Bronchial epithelial cell (primary cell): ENCODE results near the gene SDCCAG8. TPM values are rescaled to one million over a fixed set of nuclear protein-coding genes. Genes with fewer than 3 reads are reported as not detected.

Experiments
- DNase-seq: peaks from one replicate; pipeline ENCODE4 v3.0.0-alpha.2; 2010; ENCODE audit warnings: low read depth
- FAIRE-seq: peaks from 2 replicates; lab custom pipeline; 2011; peaks lifted over from hg19 to GRCh38; lab: Jason Lieb, UNC
- H3K27me3 ChIP-seq: 2 replicates; pipeline ENCODE4 v1.5.1; 2011; ENCODE audit warnings: low read length; ENCODE audit not compliant: control insufficient read depth, insufficient read depth
- H3K36me3 ChIP-seq: 2 replicates; pipeline ENCODE4 v1.5.1; 2011; ENCODE audit warnings: low read length; ENCODE audit not compliant: control insufficient read depth, insufficient read depth
- H3K4me3 ChIP-seq: 2 replicates; pipeline ENCODE4 v1.5.1; 2011; ENCODE audit warnings: mild to moderate bottlenecking, low read depth, low read length, control low read depth
- CTCF ChIP-seq: IDR thresholded peaks from 2 replicates; pipeline ENCODE4 v1.5.1; 2011; ENCODE audit warnings: mild to moderate bottlenecking, moderate library complexity, low read length, control low read depth, inconsistent platforms; ENCODE audit not compliant: insufficient read depth, severe bottlenecking
- total RNA-seq: library from RNA; depleted of rRNA; stranded (reverse); fragments of >200 nt; gene quantifications from 2 replicates; pipeline ENCODE4 v1.2.1, GENCODE V29; 2014

SDCCAG8 gene
- total RNA-seq, 1 donor from 2014 or later: 32.4 TPM

- DNase-seq: no peak
- Histone ChIP-seq H3K4me3 (no peak overlapping the region), H3K36me3 (no peaks in the 10 kb centered on the region), H3K27me3 (no peaks in the 10 kb centered on the region)
- no peak for FAIRE-seq
- no peak for TF ChIP-seq CTCF
Observed at GRCh38 chr1:243462929-243463697, 207.3 kb downstream of the SDCCAG8 start.

DNA sequence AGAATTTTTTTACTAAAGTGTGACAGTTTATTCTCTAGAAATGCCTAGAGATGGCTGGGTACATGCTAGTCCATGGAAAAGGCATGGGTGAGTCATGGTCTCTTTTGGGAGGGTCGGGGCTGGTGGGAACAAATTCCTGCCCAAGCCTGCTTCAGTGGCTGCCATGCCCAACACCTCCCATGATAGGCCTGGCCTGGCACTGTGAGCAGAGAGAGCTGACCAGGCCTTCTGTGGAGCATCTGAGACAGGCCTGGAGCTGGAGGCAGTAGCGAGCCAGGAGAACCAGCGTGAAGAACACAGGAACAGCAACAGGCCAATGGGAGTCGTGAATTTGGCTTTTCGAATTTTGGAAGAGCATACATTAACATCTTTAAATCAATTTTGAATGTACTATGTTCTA lies 209.2 kb downstream of the SDCCAG8 start:
- H3K36me3 ChIP-seq: no peaks in the 10 kb centered on the region
- no peaks in the 10 kb centered on the region for H3K27me3 ChIP-seq
- FAIRE-seq (no peak), DNase-seq (no peak)
- no peak for TF ChIP-seq CTCF
- no peak overlapping the region for H3K4me3 ChIP-seq

- no peaks in the 10 kb centered on the region for H3K36me3 ChIP-seq
- TF ChIP-seq CTCF: no peak
- H3K27me3 ChIP-seq: no peaks in the 10 kb centered on the region
- DNase-seq: no peak
- H3K4me3 ChIP-seq: no peak overlapping the region
- no peak for FAIRE-seq
Observed at GRCh38 chr1:243465738-243466137, 209.9 kb downstream of the SDCCAG8 start.

GRCh38 chr1:243469497-243469896 lies 213.7 kb downstream of the SDCCAG8 start:
- no peak for TF ChIP-seq CTCF
- no peak for FAIRE-seq
- no peaks in the 10 kb centered on the region for H3K36me3 ChIP-seq
- no peak overlapping the region for H3K4me3 ChIP-seq
- no peaks in the 10 kb centered on the region for H3K27me3 ChIP-seq
- DNase-seq: no peak

- no peaks in the 10 kb centered on the region for H3K27me3 ChIP-seq
- DNase-seq (no peak), FAIRE-seq (no peak)
- no peaks in the 10 kb centered on the region for H3K36me3 ChIP-seq
- TF ChIP-seq CTCF: no peak
- H3K4me3 ChIP-seq: no peak overlapping the region
Observed at GRCh38 chr1:243470502-243470901, 214.7 kb downstream of the SDCCAG8 start.
